ENCODE data around the gene HYAL3.
"Not testable (repeated sequence)": the region's sequence is repeated elsewhere in the genome, so short reads cannot be mapped to it uniquely, and the experiment has no call there.

HYAL3 gene

DNA sequence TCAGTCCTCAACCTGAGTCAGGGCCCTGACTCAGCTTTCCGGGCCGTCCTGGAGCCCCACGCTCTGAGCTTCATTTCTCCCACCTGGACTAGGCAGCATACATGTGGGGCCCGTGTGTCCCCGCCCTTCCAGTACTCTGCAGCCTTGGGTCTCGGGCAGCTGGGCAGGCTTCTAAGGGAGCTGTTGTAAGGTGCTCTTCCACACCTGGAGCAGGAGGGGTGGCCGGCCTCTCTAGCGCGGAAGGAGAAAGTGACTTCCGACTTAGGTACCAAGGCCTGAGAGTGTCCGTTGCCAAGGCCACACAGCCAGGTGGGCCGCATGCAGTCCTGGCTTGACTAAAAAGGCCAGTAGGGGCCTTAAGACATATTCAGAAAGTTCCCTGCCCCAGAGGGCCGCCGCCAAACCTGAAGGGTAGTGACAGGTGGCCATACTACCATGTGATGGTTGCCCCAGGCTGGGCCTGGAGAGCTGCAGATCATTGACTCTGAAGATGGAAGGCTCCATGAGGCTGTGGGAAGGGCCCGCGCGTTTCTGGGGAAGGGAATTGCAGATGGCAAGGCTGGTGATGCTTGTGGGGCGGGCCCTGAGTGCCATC, 39.7 kb downstream of the HYAL3 start:
- no peak for DNase-seq (ENCODE audit: low read depth in 2 of 2, low spot score in 1 of 2)

DNA sequence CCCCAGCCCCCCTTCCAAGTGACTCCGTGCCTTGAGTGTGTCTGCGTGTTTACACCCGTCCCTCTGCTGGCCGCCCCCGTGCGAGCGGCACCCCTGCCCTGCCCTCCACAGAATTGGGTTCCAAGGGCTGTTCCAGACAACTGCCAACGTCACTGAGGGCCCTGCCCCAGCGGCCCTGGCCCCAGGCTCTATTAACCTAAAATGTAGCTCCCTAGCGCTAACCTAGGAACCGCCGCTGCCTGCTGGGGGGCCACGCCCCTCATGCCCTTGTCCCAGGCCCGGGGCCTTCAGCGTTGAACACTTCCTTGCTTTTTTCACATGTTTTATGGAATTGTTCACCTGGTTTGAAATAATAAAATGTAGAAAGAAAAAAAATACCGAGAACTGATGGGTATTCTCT, 40.2 kb downstream of the HYAL3 start:
- DNase-seq (ENCODE audit: low read depth in 2 of 2, low spot score in 1 of 2): no peak

DNA sequence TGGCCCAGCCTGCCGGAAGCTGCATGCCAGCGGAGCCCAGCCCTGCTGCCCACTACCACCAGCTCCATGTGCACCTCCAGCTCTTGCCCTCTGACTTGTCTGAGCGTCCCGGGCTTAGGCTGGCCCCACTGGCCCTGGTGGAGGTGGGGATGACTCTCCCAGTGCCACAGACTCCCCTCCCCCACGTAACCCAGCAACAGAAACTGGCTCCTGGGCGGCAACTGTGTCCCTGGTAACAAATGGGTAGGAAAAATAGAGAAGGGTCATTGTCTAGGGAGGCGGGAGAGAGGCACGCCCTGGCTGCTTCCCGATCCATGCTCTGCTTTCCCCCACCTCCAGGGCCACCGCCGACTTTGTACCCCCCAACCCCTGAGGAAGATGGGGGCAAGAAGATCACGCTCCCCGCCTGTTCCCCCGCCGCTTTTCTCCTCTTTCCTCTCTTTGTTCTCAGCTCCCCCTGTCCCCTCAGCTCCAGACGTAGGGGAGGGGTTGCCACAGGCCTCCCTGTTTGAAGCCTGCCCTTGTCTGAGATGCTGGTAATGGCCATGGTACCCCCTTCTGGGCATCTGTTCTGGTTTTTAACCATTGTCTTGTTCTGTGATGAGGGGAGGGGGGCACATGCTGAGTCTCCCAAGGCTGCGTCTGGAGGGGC, 41.0 kb downstream of the HYAL3 start:
- DNase-seq (ENCODE audit: low read depth in 2 of 2, low spot score in 1 of 2): no peak

DNA sequence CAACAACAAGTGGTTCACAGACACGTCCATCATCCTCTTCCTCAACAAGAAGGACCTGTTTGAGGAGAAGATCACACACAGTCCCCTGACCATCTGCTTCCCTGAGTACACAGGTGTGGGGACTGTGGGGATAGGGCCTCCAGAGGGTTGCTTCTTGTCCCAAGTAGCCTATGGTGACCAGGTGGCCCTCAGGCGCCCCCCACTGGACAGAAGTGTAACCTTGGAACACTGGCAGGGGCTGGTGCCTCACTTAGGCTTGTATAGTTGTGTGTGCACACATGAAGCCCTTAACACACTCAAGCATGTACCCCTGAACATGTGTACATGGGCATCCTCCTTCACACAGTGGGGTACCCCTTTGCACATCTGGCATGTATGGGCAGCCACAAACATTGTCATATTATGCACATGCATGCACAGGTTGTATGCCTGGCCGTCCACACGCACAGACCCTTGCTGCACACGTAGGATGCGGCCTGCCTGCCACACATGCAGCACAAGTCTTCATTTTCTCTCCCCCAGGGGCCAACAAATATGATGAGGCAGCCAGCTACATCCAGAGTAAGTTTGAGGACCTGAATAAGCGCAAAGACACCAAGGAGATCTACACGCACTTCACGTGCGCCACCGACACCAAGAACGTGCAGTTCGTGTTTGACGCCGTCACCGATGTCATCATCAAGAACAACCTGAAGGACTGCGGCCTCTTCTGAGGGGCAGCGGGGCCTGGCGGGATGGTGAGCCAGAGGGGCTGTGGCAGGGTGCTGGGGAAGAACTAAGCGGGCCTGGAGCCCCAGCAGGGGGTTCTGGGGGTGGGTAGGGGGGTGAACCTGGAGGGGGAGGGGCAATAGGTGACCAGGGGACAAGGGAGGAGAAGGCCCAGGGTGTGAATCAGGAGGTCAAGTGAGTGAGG, 42.0 kb downstream of the HYAL3 start:
- no peak for DNase-seq (ENCODE audit: low read depth in 2 of 2, low spot score in 1 of 2)

DNA sequence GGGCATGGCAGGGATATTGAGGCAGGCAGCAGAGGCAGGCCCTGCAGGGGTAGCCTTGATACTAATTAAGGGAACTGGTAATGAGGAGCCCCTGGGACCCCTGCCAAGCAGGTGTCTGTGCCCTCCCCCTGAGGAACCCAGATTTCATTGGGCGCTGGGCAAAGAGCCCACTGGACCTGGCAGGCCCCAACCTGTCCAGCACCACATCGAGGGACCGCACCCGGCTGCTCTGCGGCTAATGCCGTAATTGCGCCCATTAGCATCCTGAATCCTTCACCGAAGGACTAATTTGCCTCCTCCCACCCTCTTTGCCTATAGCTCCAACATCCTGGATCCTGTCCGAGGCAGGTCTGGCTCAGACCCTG, 44.0 kb downstream of the HYAL3 start:
- no peak for DNase-seq (ENCODE audit: low read depth in 2 of 2, low spot score in 1 of 2)

DNA sequence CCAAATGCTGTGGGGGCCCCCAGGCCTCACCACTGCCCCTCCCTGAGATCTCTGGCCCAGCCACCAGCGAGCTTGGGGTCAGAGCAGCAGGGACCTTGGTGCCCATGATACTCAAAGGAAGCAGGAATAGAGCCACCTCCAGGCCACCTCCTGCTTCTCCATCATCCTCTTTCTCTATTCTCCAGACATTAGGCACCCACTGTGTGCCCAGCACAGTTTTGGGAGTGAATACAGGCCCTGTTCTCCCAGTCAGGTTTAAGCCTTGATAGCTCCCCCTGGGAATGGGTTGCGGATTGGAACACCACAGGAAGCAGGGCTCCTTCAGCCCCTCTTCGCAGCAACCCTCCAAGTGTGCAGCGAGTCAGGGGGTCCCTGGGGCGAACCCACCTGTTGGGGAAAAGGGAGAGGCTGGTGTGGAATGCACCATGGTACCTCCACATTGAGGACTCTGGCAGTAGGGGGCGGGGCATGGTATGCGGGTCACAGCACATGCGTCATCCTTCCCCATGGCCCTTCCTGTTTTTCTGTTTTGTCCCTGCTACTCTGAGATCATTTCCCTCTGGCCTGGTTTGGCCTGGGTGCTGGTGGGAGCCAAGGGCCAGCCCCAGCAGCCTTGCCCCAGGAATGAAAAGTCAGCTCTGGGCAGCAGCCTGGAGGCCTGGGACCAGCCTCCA, 44.5 kb downstream of the HYAL3 start:
- DNase-seq (ENCODE audit: low read depth in 2 of 2, low spot score in 1 of 2): no peak

DNA sequence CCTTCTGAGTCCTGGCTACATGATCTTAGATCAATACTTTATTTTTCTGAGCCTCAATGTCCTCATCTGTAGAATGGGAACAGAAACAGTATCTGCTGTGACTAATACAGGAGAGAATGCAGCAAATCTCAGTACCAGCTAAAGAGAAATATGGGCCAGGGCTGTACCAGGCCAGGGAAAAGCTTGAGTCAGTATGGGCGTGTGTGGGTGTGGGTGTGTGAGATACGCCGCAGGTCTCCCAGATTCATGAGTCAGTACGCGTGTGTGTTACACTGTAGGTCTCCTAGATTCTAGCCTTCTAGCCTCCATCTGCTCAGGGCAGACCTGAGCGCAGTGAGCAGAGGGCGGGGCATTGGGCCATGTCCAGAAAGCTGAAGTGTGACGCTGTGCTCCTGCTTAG, 48.0 kb downstream of the HYAL3 start:
- no peak for DNase-seq (ENCODE audit: low read depth in 2 of 2, low spot score in 1 of 2)

DNA sequence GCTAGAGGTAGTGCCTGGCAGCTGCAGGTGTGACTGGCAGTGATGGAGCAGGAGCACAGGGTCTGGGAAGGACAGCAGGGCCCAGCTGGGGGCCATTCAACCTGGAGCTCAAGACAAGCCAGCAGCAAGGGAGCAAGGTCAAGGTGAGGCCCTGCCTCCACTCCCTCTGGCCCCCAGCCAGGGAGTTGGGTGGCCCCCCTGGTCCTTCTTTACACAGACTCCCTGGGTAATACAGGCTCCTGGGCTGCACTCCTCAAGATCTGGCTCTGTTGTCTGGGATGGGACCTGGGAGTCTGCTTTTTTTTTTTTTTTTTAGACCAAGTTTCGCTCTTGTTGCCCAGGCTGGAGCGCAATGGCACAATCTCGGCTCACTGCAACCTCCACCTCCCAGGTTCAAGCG, 48.7 kb downstream of the HYAL3 start:
- no peak for DNase-seq (ENCODE audit: low read depth in 2 of 2, low spot score in 1 of 2)

DNA sequence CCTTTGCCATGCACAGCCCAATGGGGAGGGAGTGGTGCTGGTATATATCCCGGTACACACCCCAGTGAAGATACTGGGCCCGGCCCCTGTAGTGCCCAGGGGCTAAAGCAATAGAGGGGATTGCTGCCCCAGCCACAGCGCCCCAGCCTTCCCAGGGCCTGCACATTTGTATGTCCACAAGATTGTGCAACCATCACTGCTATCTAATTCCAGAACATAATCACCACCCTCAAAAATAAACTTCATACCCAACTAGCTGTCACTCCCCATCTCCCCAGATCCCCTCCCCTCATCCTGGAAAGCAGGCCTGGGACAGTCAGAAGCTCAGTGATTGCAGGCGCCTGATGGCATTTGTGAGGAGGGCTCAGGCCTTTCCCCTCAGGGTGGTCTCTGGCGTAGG, 49.7 kb downstream of the HYAL3 start:
- no peak for DNase-seq (ENCODE audit: low read depth in 2 of 2, low spot score in 1 of 2)

DNA sequence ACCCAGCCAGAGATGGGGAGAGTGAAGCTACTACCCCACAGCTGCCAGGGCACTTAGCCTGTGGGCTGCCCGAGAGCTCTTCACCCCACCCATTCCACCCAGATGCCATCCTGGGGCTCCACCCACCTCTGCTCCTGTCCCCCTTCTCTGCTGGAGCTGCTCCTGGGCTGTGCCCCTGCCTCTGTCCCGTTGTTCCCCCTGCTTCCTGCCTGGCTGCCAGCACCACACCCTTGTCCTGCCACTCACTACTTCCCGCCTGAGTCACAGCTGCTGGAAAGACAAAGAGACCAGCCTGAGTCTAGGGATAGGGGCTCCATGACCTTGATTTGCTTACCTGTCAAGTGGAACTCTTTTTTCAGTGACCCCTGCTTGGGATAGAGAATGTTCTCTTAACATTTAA, 50.8 kb downstream of the HYAL3 start:
- DNase-seq (ENCODE audit: low read depth in 2 of 2, low spot score in 1 of 2): no peak

DNA sequence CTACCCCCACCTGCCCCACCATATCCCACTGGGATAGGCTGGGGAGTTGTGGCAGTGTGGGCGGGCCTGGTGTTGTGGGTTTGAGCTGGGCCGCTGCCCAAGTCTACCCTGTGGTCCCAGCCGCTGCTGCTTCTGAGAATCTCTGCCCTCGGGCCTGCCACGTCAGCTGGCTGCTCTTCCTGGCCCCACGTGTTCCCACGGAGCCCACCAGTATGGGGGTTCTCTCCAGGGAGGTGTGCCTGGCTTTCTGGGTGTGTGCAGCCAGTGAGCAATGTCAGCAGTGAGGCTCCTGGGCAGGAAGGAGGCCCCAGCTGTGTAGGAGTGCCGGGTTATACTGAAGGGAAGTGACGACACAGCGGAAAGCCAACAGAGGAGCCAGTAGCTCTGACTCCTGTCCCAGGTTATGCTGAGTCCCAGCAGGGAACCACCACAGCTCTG, 52.7 kb downstream of the HYAL3 start:
- DNase-seq (ENCODE audit: low read depth in 2 of 2, low spot score in 1 of 2): peak; percentile 56 to 63

DNA sequence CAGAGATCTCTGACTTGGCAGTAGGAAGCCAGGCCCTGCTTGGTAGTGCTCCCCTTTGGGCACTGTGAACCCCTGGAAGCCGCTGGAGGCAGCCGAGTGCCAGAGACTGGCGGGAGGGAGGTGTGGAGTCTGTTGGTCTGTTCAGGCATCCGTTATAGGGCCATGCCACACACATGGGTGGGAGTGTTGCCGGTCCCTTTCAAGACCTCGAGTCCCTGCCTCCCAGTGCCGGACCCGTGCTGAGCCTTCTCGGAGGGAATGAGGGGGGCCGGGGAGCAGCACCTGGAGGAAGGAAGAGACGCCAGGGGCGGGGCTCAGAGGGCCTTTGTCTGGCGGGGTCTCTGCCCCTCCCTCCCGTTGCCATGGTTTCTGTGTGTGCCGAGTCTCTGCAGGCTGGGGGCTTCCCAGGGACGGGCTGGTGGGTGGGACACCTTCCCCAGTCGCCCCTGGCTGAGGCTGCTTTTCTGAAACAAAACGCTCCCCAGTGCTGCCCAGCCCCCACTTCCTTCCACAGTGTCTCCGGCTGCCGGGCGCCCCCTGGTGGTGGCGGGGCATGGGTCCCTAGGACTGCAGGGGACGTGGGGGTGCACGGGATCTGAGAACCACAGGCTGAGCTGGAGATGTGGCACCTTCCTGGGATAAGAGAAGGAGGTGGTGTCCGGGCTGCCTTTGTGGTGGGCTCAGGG, 53.2 kb downstream of the HYAL3 start:
- DNase-seq (ENCODE audit: low read depth in 2 of 2, low spot score in 1 of 2): peak; percentile 90 to 98

DNA sequence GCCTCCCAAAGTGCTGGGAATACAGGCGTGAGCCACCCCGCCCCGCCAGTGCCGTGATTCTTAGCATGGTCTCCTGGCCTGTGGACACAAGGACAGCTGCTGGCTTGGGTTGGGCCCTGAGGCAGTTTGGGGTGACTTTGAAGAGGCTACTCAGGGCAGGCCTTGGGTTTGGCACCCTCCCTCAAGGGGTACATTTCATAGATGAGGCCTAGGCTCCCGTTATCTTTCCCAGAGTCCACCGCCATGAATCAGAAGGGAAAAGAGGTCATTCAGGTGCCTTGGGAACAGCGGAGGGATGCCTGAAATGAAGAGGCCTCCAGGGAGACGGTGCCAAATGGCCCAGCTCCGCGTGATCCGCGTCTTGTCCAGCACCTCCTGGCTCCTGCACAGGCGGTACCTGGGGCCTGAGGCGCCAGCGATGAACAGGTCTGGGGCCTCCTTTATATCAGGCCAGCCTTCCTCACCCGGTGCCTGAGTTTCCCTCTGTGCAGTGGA, 53.9 kb downstream of the HYAL3 start:
- DNase-seq (ENCODE audit: low read depth in 2 of 2, low spot score in 1 of 2): no peak

DNA sequence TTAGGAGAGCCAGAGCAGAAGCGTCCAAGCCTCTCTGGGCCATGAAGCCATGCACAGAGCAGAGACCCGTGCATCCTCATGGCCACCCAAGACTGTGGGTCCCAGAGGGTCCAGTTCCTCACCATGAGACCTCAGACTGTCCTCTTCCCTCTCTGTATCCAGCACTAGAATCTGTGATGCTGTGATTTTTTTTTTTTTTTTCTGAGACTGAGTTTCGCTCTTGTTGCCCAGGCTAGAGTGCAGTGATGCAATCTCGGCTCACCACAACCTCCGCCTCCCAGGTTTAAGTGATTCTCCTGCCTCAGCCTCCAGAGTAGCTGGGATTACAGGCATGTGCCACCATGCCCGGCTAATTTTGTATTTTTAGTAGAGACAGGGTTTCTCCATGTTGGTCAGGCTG, 54.4 kb downstream of the HYAL3 start:
- not testable (repeated sequence) for DNase-seq (ENCODE audit: low read depth in 2 of 2, low spot score in 1 of 2)

DNA sequence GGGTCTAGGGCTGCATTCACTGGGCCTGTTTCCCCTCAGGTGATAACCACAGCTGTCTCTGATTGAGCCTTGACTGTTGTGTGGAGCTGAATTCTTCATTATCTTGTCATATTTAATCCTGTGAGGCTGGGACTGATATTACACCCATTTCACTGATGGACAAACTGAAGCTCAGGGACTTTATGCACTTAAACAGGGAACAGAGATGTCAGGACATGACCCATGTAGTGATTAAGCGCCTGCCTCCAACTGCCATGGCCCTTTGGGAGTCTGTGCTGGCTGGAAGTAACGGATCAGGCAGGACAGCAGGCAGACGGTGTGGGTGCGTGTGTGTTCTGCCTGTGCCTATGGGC, 55.7 kb downstream of the HYAL3 start:
- no peak for DNase-seq (ENCODE audit: low read depth in 2 of 2, low spot score in 1 of 2)

DNA sequence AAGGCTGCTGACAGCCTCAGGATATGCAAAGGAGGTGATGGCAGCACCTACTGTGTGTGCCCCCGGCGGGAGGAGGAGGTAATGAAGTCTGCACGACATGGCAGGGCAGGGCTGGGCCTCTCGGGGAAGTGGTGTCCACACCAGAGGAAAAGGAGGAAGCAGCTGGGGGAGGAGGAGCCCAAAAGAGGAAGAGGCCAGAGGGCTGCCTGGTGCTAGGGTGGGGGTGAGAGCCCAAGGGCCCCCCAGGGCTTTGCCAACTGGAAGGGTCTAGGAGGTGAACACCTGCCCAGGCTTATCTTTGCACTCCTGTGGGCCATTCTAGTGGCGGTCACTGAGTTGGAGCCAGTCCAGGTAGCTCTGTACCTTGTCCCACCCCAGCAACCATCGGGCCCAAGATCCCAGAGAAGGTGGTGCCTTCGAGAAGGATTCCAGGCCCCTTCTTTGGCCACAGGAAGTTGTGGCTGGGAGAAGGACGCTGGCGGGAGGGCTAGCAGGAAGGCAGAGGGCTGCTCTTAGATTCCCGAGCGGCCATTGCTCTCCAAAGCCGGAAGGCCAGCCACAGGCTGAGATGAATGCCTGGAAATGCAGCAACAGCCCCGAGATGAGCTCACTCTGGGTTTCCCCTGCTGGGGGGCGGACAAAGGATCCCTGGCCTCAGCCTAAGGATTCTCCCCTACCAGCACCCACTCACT, 56.2 kb downstream of the HYAL3 start:
- no peak for DNase-seq (ENCODE audit: low read depth in 2 of 2, low spot score in 1 of 2)
